Activated CD4-positive, alpha-beta memory T cell treated with anti-CD3 and anti-CD28 coated beads for 36 hours (primary cell): Measurements from ENCODE around the gene ABLIM2. TPM values are rescaled to one million over a fixed set of nuclear protein-coding genes. Genes with fewer than 3 reads are reported as not detected.

Source experiments
- CTCF ChIA-PET: fragments of 350-600 bp; sonication (Branson Sonifier 250); formaldehyde crosslinking; loops from one replicate; lab custom pipeline; 2021; ENCODE audit warnings: antibody characterized with exemption, inconsistent platforms; lab: Charles Lee
- POLR2A ChIA-PET: fragments of 350-600 bp; sonication (Branson Sonifier 250); formaldehyde crosslinking; loops from one replicate; lab custom pipeline; 2021; ENCODE audit warnings: antibody characterized with exemption; lab: Charles Lee
- DNase-seq: peaks from one replicate; pipeline ENCODE4 v3.0.0-alpha.2; 2020
- H3K27ac Mint-ChIP-seq: one replicate; pipeline ENCODE4 v1.8.0; 2021; ENCODE audit warnings: mixed read lengths
- H3K27me3 Mint-ChIP-seq: one replicate; pipeline ENCODE4 v1.8.0; 2021; ENCODE audit warnings: mixed read lengths
- H3K36me3 Mint-ChIP-seq: one replicate; pipeline ENCODE4 v1.8.0; 2021; ENCODE audit warnings: mixed read lengths
- H3K4me1 Mint-ChIP-seq: one replicate; pipeline ENCODE4 v1.8.0; 2021; ENCODE audit warnings: low read depth, mixed read lengths
- H3K4me3 Mint-ChIP-seq: one replicate; pipeline ENCODE4 v1.8.0; 2021; ENCODE audit warnings: mild to moderate bottlenecking, mixed read lengths
- H3K9me3 Mint-ChIP-seq: one replicate; pipeline ENCODE4 v1.8.0; 2021; ENCODE audit warnings: mixed read lengths
- intact Hi-C: fragments of 100-400 bp; cut with micrococcal nuclease; formaldehyde crosslinking; loops from one replicate; pipeline ENCODE4 v1.15.1; 2023
- total RNA-seq, 2 experiments: library from RNA; stranded (reverse); gene quantifications; one replicate each; pipeline ENCODE4 v1.2.3, GENCODE V29; 2021

The ABLIM2 gene
- total RNA-seq, 2 experiments from 2014 or later = 0.55 to 0.63 TPM

- intact Hi-C loops = no loop called here
- ChIA-PET CTCF (no interaction called here), POLR2A (no interaction called here)
- Mint-ChIP-seq H3K27me3 (no peaks in the 10 kb centered on the region), H3K9me3 (no peaks in the 10 kb centered on the region), H3K4me1 (no peaks in the 10 kb centered on the region), H3K27ac (no peak overlapping the region), H3K4me3 (no peak overlapping the region), H3K36me3 (no peaks in the 10 kb centered on the region)
- DNase-seq = no peak
These were observed 51.4 kb downstream of the ABLIM2 start for GRCh38 chr4:8107146-8107657.

GRCh38 chr4:8106451-8107025 is 52.1 kb downstream of the ABLIM2 start:
- POLR2A ChIA-PET = no interaction called here
- H3K9me3 Mint-ChIP-seq = no peaks in the 10 kb centered on the region
- intact Hi-C loops = no loop called here
- no peaks in the 10 kb centered on the region for H3K27me3 Mint-ChIP-seq
- H3K36me3 Mint-ChIP-seq = no peaks in the 10 kb centered on the region
- no peaks in the 10 kb centered on the region for H3K4me1 Mint-ChIP-seq
- no peak overlapping the region for H3K4me3 Mint-ChIP-seq
- no peak for DNase-seq
- H3K27ac Mint-ChIP-seq = no peak overlapping the region
- CTCF ChIA-PET = no interaction called here

DNA sequence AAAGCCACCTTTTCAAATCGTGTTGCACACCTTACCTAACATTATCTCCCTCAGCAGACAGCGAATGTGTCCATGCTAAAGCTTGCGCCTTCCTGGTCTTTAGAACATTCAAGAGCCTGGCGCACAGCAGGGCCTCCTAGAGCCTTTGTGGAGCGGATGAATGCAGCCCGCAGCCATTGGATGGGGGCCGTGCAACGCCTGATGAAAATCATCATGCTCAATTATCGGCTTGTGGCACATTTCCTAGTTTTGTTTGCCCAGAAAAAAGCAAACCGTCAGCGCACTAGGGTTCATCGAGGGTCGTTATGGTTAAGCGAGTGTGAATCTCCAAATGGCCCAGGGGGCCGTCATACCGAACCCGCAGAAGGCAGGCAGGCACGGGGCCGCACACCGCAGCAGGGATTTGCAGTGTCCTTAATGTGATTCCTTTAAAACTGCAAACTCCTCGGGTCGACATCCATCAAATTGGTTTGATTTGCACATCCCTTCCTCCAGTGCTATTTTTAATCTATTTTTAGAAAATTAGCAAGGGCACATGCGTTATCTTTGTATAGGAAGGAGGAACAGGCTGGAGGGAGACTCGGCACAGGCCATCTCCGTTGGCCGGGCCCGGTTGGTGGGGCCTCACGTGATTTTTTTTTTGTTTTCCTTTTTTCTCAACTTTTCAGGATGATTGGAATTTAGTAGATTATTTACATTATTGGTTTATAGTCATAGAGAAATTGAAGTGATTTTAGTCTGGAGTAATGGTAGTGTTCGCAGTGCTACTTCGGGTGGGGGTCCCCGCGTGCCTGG is 53.1 kb downstream of the ABLIM2 start:
- POLR2A ChIA-PET = no interaction called here

DNA sequence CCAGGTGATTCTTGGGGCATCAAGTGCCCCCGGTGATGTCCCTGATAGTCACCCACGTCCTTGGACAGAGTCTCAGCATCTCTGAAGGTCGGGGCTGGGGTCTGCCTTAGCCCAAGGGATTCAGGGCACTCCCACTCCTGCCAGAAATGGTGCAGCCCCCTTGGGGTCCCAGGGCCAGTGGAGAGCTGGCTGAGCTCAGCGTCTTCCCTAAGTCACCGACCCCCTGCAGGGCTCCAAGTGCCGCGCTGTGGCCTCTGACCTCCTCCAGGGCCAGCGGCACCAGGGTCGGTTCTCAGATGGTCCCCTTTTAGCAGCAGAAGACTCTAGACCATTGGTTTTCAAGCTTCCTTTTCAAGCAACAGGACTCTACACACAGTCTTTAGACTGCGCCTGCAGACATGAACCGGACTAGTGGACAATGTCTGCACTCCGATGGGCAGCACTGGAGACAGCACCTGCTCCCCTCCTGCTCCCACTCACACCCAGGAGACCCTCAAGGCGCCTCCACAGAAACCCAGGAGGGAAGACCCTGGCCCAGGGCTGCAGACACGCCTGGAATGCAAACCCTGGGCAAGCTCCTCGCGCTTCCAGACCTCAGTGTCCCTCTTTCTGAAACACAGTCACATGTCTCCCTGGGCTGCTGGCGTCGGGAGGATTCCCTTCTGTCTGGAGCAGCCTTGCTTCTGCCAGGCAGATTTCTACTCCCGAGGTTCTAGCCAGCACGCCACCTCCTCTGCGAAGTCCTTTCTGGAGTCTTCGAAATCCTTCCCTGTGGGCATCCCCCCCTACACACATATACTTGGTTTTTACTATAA is 53.9 kb downstream of the ABLIM2 start:
- POLR2A ChIA-PET = no interaction called here
- intact Hi-C loops = no loop called here
- Mint-ChIP-seq H3K27me3 (no peaks in the 10 kb centered on the region), H3K4me1 (no peaks in the 10 kb centered on the region), H3K27ac (no peak overlapping the region), H3K9me3 (no peaks in the 10 kb centered on the region), H3K4me3 (no peak overlapping the region), H3K36me3 (no peaks in the 10 kb centered on the region)
- no peak for DNase-seq
- CTCF ChIA-PET = no interaction called here

More for the DNA sequence above, 53.1 kb downstream of the ABLIM2 start:
- H3K9me3 Mint-ChIP-seq = no peaks in the 10 kb centered on the region
- H3K4me1 Mint-ChIP-seq = no peaks in the 10 kb centered on the region
- no peak overlapping the region for H3K27ac Mint-ChIP-seq
- CTCF ChIA-PET = no interaction called here
- H3K27me3 Mint-ChIP-seq = no peaks in the 10 kb centered on the region
- intact Hi-C loops = no loop called here
- no peak for DNase-seq
- H3K36me3 Mint-ChIP-seq = no peaks in the 10 kb centered on the region
- no peak overlapping the region for H3K4me3 Mint-ChIP-seq

DNA sequence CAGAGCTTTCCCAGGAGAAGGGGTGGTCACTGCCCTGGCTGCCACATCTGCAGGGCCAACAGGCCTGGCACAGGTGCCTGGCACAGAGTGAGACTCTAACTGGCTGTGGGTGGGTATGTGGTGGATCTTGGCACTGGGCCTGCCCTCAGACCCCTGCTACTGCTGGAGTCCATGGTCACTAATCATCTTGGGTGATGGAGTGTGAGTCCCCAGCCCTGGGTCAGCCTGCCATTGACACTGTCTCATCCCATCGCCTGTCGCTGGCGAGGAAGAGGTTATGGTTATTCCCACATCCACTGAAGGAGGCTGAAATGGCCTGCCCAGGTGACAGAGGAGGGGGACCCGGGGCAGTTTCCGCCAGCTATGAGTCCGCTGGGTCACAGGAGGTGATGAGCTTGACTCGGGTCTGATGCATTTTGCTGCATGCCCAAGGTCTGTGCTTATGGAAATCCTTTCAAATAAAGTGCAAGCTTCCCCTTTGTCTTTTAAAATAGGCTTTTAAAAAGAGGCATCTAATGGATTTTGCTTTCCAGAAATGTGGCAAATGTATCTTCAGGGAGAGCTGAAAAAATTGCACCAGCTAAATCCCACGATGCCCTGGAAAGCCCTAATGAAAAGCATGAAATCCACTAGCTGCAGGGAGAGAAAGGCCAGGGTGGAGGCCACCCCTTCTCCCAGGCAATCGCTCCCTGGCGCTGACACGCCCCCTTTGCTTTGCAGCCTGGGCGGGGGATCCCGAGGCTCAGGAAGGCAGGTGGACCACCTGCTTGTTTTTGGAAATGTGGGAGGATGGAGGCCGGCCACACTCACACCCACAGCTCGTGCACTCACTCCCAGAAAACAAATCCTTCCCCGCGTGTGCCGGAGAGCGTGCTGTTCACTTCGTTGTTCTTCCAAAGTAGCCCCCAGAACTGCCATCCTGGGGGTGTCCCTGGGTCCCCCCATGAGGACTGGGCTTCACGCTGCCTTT is 54.9 kb downstream of the ABLIM2 start:
- Mint-ChIP-seq H3K4me3 (no peak overlapping the region), H3K9me3 (no peaks in the 10 kb centered on the region), H3K27me3 (no peaks in the 10 kb centered on the region), H3K36me3 (no peaks in the 10 kb centered on the region), H3K4me1 (no peaks in the 10 kb centered on the region), H3K27ac (no peak overlapping the region)
- intact Hi-C loops = no loop called here
- DNase-seq = no peak
- ChIA-PET POLR2A (no interaction called here), CTCF (no interaction called here)

GRCh38 chr4:8102831-8103230 is 55.8 kb downstream of the ABLIM2 start:
- Mint-ChIP-seq H3K4me3 (no peak overlapping the region), H3K9me3 (no peaks in the 10 kb centered on the region)

GRCh38 chr4:8102076-8102355 is 56.6 kb downstream of the ABLIM2 start:
- Mint-ChIP-seq H3K36me3 (no peaks in the 10 kb centered on the region), H3K27ac (no peak overlapping the region), H3K9me3 (no peaks in the 10 kb centered on the region), H3K4me3 (no peak overlapping the region), H3K4me1 (no peaks in the 10 kb centered on the region), H3K27me3 (no peaks in the 10 kb centered on the region)
- no peak for DNase-seq
- intact Hi-C loops = no loop called here
- POLR2A ChIA-PET = no interaction called here
- CTCF ChIA-PET = no interaction called here

More at GRCh38 chr4:8102831-8103230, 55.8 kb downstream of the ABLIM2 start:
- POLR2A ChIA-PET = no interaction called here
- Mint-ChIP-seq H3K36me3 (no peaks in the 10 kb centered on the region), H3K4me1 (no peaks in the 10 kb centered on the region), H3K27me3 (no peaks in the 10 kb centered on the region), H3K27ac (no peak overlapping the region)
- intact Hi-C loops = no loop called here
- DNase-seq = no peak
- CTCF ChIA-PET = no interaction called here

- DNase-seq = no peak
- intact Hi-C loops = no loop called here
- H3K36me3 Mint-ChIP-seq = no peaks in the 10 kb centered on the region
- H3K9me3 Mint-ChIP-seq = no peaks in the 10 kb centered on the region
- no peaks in the 10 kb centered on the region for H3K4me1 Mint-ChIP-seq
- no peak overlapping the region for H3K27ac Mint-ChIP-seq
- CTCF ChIA-PET = no interaction called here
- H3K4me3 Mint-ChIP-seq = no peak overlapping the region
- H3K27me3 Mint-ChIP-seq = no peaks in the 10 kb centered on the region
- POLR2A ChIA-PET = interaction anchor here (0.6 kb wide), 1 partner anchor 120 kb away, joined by 5 read pairs; no protein-coding TSS in a partner anchor
These were observed 57.2 kb downstream of the ABLIM2 start for GRCh38 chr4:8101213-8102075.

DNA sequence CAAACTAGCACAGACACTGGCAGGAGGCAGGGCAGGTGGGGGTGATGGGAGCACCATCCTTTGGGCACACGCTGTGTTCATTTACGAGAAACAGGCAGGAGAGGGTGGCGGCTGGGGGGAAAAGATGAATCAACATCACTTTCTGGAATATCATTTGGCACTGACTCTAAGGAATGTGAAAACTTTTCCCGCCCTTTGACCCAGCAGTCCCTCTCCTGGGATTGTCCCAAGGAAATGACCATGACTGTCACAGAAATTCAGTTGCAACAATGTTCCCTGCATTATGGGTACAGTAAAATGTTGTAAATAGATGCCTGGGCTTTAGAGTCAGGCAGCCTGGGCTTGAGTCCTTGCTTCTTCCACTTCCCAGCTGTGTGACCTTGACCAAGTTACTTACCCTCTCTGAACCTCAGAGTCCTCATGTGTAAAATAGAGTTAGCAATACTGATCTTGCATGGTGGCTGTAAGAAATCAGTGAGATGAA is 58.6 kb downstream of the ABLIM2 start:
- Mint-ChIP-seq H3K4me3 (no peak overlapping the region), H3K27ac (no peak overlapping the region), H3K4me1 (no peaks in the 10 kb centered on the region), H3K36me3 (peaks cover 7% of the 10 kb centered on the region), H3K27me3 (no peaks in the 10 kb centered on the region), H3K9me3 (peaks cover 6% of the 10 kb centered on the region)
- intact Hi-C loops = no loop called here
- DNase-seq = no peak
- POLR2A ChIA-PET = no interaction called here
- CTCF ChIA-PET = no interaction called here

DNA sequence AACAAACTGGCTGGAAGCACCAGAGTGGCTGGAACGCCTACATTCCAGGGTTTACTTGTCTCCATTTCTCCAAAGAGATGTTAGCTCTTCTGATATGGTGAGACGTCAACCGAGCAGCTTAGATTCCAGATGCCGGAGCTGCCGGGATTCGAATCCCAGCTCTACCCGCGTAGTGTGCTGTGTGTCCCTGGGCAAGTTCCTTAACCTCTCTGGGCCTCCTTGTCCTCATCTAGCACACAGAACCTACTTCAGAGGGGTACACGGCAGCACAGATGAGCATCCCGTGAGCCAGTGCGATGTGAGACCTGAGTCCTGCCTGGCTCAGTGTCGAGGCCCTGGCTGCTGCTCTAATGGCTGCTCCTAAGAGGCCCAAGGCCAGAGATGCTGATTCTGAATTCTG is 60.1 kb downstream of the ABLIM2 start:
- intact Hi-C loops = no loop called here
- Mint-ChIP-seq H3K36me3 (peaks cover 9% of the 10 kb centered on the region), H3K4me1 (no peaks in the 10 kb centered on the region), H3K9me3 (peaks cover 21% of the 10 kb centered on the region), H3K27me3 (no peaks in the 10 kb centered on the region), H3K27ac (no peak overlapping the region), H3K4me3 (no peak overlapping the region)
- ChIA-PET CTCF (no interaction called here), POLR2A (no interaction called here)
- no peak for DNase-seq
